Psoas muscle (tissue), 8 donors: Measurements from ENCODE around the gene MPST. TPM values are rescaled to one million over a fixed set of nuclear protein-coding genes. Genes with fewer than 3 reads are reported as not detected.

Source experiments
- ATAC-seq, 4 donors: fragments of 200-7000 bp; cut with Tn5 transposase; one replicate each; pipeline ENCODE4 v1.9.1; 2020; ENCODE audit warnings: moderate library complexity in 3 of 4, mild to moderate bottlenecking in 2 of 4
- DNase-seq, 2 donors: peaks; one replicate each; pipeline ENCODE4 v3.0.0-alpha.2; 2020
- H3K27ac ChIP-seq: fragments of 200-600 bp; one replicate; pipeline ENCODE4 v1.8.0; 2022
- H3K27me3 ChIP-seq, 3 donors: fragments of 200-600 bp in 1 of 3; one replicate each; pipeline versions ENCODE4 v1.6.1 to v1.8.0; 2013 to 2022; ENCODE audit warnings: low read length in 2 of 3, mild to moderate bottlenecking in 2 of 3, moderate library complexity in 1 of 3; ENCODE audit not compliant: insufficient read depth in 3 of 3
- H3K36me3 ChIP-seq, 2 donors: fragments of 200-600 bp in 1 of 2; one replicate each; pipeline versions ENCODE4 v1.6.1 to v1.8.0; 2013 to 2022; ENCODE audit warnings: low read depth in 1 of 2, mild to moderate bottlenecking in 1 of 2, moderate library complexity in 1 of 2; ENCODE audit not compliant: insufficient read depth in 1 of 2
- H3K4me1 ChIP-seq: fragments of 200-600 bp; one replicate; pipeline ENCODE4 v1.8.0; 2022
- H3K4me3 ChIP-seq: fragments of 200-600 bp; one replicate; pipeline ENCODE4 v1.8.0; 2022; ENCODE audit warnings: mild to moderate bottlenecking
- H3K9me3 ChIP-seq: fragments of 200-600 bp; one replicate; pipeline ENCODE4 v1.8.0; 2022
- CTCF ChIP-seq: fragments of 200-600 bp; IDR thresholded peaks from one replicate; pipeline ENCODE4 v1.8.0; 2022; ENCODE audit warnings: antibody characterized with exemption
- WGBS, 3 donors: extraction: QIAGEN DNeasy Blood & Tissue Kit; methylation state at CpG; one replicate each; pipeline versions ENCODE4 v1.1.6 to v1.1.7; 2013; 5-methylcytosine and 5-hydroxymethylcytosine counted together
- intact Hi-C, 2 donors: fragments of 100-400 bp; cut with DNase I; formaldehyde crosslinking; loops; one replicate each; pipeline versions ENCODE4 v1.11.0 to v1.14.2; 2022
- polyA plus RNA-seq, 3 donors: library from polyadenylated mRNA; stranded (reverse); fragments of 200-250 nt; gene quantifications; one replicate each; pipeline ENCODE4 v1.2.3, GENCODE V29; 2013
- total RNA-seq, 4 donors: library from RNA; stranded (reverse); fragmentation: NEBNext Ultra II Directional in 2 of 4; extraction: Animal tissue kit (Norgen Biotek cat#: 25700) in 2 of 4; gene quantifications; one replicate each; pipeline versions ENCODE4 v1.2.1 to v1.2.4, GENCODE V29; 2021 to 2023
- donor health status: healthy with polysubstance abuse.
- donor health status: DM: no; HTN: no; CAD: no; lungs with moderate emphysema.
- donor health status: Bipolar disorder and iron deficiency.
- donor health status: healthy.
- donor health status: DM: yes; HTN: yes; CAD: no.
- donor health status: DM: no; HTN: no; CAD: no.
- donor health status: DM: no; HTN: no; CAD: no.
- donor health status: DM: yes; HTN: yes; CAD: no.

The MPST gene
- total and polyA plus RNA-seq, 7 donors: 31.5 to 83.6 (median 42.2) TPM

- DNase-seq (no peak), ATAC-seq (no peak)
- H3K27ac ChIP-seq: no peak overlapping the region
- peaks cover 0 to 10% (median 3%) of the 10 kb centered on the region in 3 donors for H3K27me3 ChIP-seq
- no peak overlapping the region for H3K4me3 ChIP-seq
- no peaks in the 10 kb centered on the region for H3K9me3 ChIP-seq
- TF ChIP-seq CTCF: no peak
- no peaks in the 10 kb centered on the region for H3K36me3 ChIP-seq
- H3K4me1 ChIP-seq: no peaks in the 10 kb centered on the region
- intact Hi-C loops: no loop called here
- 95 to 98% (median 97%) methylated on average over 13 of the region's 13 CpGs for WGBS, 3 donors
Measured at GRCh38 chr22:37056246-37056645, 36.7 kb downstream of the MPST start.

GRCh38 chr22:37057226-37057625 lies 37.7 kb downstream of the MPST start:
- Histone ChIP-seq H3K36me3 (no peaks in the 10 kb centered on the region), H3K4me3 (no peak overlapping the region), H3K9me3 (no peaks in the 10 kb centered on the region), H3K4me1 (no peaks in the 10 kb centered on the region), H3K27me3 (peaks cover 0 to 12% (median 3%) of the 10 kb centered on the region in 3 donors), H3K27ac (no peak overlapping the region)
- DNase-seq (no peak), ATAC-seq (no peak)
- WGBS, 3 donors: 82 to 83% (median 83%) methylated on average over 9 of the region's 9 CpGs
- TF ChIP-seq CTCF: no peak
- intact Hi-C loops: no loop called here

- ATAC-seq: no peak
- no peaks in the 10 kb centered on the region for H3K36me3 ChIP-seq
Measured at GRCh38 chr22:37057796-37058510, 38.4 kb downstream of the MPST start.

GRCh38 chr22:37058917-37059701 lies 39.6 kb downstream of the MPST start:
- TF ChIP-seq CTCF: no peak
- Histone ChIP-seq H3K27me3 (peaks cover 0 to 7% (median 6%) of the 10 kb centered on the region in 3 donors), H3K36me3 (no peaks in the 10 kb centered on the region), H3K4me1 (no peaks in the 10 kb centered on the region), H3K9me3 (no peaks in the 10 kb centered on the region), H3K27ac (no peak overlapping the region), H3K4me3 (no peak overlapping the region)
- DNase-seq (no peak), ATAC-seq (no peak)
- intact Hi-C loops: no loop called here
- 92 to 94% (median 93%) methylated on average over 26 to 28 of the region's 28 CpGs for WGBS, 3 donors

More at GRCh38 chr22:37057796-37058510, 38.4 kb downstream of the MPST start:
- Histone ChIP-seq H3K4me3 (no peak overlapping the region), H3K27me3 (peaks cover 0 to 7% (median 2%) of the 10 kb centered on the region in 3 donors), H3K4me1 (no peaks in the 10 kb centered on the region), H3K9me3 (no peaks in the 10 kb centered on the region), H3K27ac (no peak overlapping the region)
- no peak for DNase-seq
- intact Hi-C loops: no loop called here
- 83 to 86% (median 84%) methylated on average over 12 of the region's 12 CpGs for WGBS, 3 donors
- TF ChIP-seq CTCF: no peak
